ENCODE data around the gene ANKZF1.

The ANKZF1 gene

GRCh38 chr2:219266232-219266631 is 36.6 kb downstream of the ANKZF1 start:
- DNase-seq = no peak

- DNase-seq = no peak
These were observed 37.3 kb downstream of the ANKZF1 start for GRCh38 chr2:219266886-219267285.

GRCh38 chr2:219268294-219268693 is 38.7 kb downstream of the ANKZF1 start:
- no peak for DNase-seq

DNA sequence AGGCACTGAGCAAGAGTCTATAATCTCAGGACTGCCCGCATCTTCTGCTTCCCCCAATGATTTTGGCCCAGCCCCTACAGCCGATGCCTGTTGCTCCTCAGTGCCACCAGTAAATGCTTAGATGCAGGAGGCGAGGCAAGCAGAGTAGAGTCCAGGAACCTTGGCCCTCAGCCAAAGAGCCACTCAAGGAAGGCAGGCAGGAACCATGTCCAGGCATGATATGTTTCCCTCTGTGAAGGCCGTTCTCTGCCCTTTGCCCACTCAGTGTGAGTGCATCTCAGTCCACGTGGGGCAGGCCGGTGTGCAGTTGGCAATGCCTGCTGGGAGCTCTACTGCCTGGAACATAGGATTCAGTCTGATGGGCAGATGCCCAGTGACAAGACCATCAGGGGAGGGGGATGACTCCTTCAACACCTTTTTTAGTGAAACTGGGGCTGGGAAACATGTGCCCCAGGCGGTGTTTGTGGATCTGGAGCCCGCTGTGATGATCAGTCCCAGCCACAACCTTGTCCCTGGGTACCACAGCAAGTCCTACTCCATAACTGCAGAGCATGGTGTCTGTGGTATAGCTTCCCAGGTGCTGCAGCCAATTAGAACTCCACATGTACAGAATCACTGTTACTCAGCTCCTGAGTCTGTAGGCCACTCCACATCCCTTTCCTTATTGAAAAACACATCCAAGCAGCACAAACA is 39.9 kb downstream of the ANKZF1 start:
- DNase-seq = no peak

DNA sequence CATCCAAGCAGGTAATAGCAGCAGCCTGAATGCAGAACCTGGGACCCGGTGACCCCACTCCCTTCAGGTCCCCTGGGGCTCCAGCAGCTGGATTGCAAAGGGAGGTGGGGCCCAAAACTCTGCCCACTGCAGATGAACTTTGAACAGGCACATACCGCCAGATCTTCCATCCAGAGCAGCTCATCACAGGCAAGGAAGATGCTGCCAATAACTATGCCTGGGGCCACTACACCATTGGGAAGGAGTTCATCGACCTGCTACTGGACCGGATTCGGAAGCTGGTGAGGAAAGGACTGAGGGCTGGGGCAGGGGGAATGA is 40.4 kb downstream of the ANKZF1 start:
- DNase-seq = no peak

GRCh38 chr2:219271021-219271420 is 41.4 kb downstream of the ANKZF1 start:
- no peak for DNase-seq

DNA sequence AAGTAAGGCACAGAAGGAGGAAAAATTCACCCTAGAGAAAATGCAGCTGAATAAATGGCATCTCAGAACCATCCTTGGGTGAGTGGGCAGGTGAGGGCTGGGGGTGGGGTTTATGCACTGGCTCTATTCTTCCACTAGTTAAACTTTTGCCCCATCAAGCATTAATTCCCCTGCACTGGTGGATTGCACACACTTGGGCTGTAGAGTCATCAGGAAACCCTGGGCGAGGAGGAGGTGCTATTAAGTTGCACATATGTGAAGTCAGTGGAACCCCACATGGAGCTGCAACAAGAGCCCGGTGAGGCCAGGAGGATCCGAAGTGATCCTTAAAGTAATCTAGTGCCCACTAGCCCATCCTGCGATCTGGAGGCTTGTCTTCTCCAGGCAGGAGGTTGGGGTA is 42.8 kb downstream of the ANKZF1 start:
- DNase-seq = no peak

GRCh38 chr2:219272995-219273394 is 43.4 kb downstream of the ANKZF1 start:
- DNase-seq = no peak

- DNase-seq = no peak
These were observed 44.3 kb downstream of the ANKZF1 start for GRCh38 chr2:219273937-219274336.

- DNase-seq = no peak
These were observed 44.8 kb downstream of the ANKZF1 start for GRCh38 chr2:219274361-219274921.

DNA sequence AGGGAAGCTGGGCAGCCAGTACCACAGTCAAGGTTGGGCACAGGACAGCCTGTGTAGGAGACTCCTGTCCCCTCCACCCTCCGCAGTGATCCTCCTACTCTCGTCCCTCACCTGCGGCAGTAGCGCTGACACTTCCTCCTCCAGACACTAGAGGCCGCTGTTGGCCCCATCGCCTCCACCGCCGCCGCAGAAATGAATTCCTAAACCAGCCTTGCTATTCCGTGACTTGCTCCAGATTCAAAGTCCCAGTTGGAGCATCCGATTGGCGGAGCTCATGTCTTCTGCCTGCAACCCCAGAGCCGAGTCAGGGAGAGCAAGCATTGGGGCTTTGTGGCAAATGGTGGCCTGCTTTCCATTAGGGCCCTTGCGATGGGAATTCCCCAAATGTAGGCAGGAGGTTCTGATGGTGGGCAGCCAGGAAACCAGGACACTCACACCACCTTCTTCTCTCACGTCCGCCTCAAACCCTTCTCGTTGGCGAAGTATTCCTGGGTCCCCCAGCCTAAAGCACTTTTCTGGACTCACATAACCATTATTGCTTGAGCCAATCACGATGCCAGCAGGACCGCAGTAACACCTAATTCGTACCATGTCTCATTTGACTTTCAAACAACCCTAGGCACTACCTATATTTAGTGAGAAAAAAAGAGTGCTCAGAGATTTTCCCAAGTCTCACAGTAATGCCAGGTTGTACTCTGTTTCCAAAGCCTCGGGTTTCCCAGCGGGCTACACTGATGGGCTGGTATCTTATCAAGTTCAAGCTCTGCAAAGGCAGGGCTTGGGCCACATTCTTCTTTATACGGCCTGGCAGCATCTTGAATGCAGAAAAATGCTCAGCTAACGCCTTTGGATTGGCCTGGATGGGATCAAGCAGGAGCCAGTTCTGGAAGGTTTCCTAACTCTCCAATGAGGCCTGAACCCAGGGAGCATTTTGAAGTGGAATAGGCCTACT is 48.4 kb downstream of the ANKZF1 start:
- DNase-seq = peak; percentile 82

DNA sequence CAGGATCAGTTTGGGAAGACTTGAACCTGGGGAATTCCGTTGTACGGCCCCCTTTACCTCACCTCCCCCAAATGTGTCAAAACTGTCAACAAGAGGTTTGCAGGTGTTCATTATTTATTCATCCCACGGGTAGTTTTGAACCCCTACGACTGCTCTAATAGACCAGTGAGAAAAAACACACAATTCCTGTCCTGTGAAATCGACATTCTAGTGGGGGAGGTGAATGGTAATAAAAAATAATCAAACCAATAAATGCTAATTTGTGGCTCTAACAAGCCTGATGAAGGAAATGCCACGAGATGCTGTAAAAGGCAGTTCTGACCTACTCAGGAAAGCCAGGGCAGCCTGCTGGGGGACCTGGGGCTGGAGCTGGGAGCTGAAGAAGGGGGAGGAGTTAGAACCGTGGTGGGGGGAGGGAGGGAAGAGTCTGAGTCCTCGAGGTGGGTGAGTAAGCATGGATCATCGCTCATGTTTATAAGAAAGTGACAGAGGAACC is 49.1 kb downstream of the ANKZF1 start:
- DNase-seq = peak; percentile 22

DNA sequence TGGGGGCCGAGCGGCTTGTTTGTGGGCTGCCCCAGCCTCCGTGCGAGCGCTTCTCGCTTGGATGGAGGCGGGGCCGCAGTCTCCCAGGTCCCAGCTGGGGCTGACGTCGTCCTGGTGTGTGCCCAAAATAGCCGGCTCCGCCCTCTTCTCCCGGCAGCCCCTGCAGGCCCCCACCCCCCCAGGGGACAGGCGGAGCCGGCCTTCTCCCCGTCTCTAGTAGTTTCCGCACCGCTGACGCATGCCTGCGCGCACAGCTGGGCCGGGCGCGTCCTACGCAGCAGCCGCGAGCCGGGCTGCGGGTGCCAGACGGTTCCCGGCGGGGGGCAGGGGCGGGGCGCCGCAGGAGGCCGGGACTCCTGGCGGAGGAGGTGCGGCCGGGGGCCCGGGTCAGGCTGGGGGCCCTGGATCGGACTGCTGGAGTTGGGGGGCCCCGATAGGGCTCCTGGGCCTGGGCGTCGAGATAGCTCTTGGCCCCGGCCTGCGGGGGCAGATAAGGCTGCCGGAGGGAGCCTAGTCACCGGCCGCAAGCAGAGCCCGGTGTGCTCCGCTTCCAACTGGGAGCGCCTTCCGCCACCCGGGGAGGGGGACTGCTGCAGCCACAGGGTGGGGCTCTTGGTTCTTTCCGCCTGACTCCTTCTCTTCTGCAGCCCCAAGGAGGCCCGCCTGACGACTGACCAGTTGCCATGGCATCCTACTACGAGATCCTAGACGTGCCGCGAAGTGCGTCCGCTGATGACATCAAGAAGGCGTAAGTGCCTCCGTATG is 49.7 kb downstream of the ANKZF1 start, which contains the start of gene DNAJB2:
Gene DNAJB2, plus strand, starts transcription at position 216 of the 765 bp plus-strand sequence. Its CDS starts 468 bp downstream, at position 684.
- peak; percentile 99 for DNase-seq

DNA sequence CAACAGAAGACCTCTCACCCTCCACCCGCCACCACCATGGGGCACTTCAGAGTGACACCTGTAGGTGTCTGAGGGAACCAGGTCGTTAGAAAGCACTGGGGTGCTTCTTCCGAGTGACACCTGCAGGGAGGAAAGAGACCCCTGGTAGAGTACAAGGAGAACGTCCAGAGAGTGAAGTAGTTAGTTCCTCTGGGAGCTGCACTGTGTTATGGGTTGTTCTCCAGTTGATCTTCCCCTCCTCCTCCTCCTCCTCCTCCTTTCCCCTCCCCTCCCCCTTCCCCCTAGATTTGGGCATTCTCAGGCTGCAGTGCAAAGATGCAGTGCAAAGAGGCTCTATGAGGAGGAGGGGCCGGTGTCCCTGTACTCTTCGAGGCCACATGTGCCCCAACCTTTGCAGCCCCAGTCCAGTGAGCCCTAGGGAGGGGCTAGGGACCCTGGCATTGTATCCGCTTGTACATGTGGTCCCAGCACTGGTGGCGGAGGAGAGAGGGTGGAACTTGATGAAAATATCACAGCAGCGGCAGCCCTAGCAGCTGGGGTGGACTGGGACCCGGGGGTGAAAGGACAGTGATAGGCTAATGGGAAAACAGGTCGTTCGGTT is 50.4 kb downstream of the ANKZF1 start:
- DNase-seq = no peak

GRCh38 chr2:219280651-219281050 is 51.0 kb downstream of the ANKZF1 start:
- no peak for DNase-seq

DNA sequence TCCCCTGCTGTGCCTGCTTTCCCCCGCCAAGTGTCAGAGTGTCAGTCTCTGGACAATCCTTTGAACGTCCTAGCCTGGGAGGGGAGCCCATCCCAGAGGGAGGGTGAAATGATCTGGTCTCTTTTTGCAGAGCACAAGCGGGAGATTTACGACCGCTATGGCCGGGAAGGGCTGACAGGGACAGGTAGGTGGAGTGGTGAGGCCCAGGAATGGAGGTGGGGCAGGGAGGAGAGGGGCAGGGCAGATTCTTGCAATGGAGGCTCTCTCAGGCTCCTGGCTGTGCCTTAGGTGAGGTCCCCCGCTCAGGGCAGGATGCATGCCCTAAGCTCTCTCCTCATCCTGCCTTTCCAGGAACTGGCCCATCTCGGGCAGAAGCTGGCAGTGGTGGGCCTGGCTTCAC is 52.0 kb downstream of the ANKZF1 start:
- DNase-seq = no peak

- no peak for DNase-seq
These were observed 52.8 kb downstream of the ANKZF1 start for GRCh38 chr2:219282375-219282774.

GRCh38 chr2:219282943-219283581 is 53.5 kb downstream of the ANKZF1 start:
- DNase-seq = no peak

DNA sequence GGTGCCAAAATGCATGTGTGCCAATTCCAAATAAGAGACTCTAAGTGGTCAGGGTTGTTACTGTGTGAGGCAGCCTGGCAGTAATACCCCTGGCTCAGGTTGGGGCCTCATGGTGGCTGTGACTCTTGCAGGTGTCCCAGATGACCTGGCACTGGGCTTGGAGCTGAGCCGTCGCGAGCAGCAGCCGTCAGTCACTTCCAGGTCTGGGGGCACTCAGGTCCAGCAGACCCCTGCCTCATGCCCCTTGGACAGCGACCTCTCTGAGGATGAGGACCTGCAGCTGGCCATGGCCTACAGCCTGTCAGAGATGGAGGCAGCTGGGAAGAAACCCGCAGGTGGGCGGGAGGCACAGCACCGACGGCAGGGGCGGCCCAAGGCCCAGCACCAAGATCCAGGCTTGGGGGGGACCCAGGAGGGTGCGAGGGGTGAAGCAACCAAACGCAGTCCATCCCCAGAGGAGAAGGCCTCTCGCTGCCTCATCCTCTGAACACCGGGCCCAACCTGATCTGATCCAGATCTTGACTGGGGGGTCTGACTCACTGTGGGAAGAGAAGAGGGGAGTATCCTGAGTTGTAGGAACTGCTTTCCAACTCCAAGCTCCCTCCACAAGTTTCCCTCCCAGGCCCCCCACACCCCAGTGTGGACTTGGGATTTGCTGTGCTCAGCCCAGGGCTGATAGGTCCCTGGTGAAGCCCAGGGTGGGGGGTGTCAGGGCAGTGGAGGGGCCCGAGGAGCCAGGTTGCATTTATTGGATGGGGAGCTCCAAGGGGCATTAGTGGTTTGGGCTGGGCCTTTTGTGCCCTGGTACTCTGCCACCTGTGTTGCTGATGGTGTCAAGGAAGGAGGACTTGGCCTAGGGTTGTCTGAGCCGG is 55.1 kb downstream of the ANKZF1 start:
- DNase-seq = no peak

DNA sequence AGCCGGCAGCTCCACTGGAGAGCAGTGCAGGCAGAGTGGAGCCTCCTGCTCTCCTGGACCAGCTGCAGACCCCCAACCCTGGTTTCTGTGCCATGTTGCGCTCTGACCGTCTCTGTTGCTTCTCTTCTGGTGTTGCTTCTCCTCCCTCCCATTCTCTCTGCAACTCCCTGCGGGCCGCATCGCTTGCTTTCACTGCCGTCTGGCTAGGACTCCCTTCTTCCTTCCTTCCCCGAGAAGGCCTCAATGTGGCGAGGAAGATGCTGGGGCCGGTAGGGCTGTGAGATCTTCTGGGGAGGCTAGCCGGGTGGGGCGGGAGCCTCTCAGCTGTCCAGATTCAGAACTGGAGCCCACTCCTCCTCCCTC is 55.7 kb downstream of the ANKZF1 start:
- DNase-seq = no peak

GRCh38 chr2:219285894-219286425 is 56.4 kb downstream of the ANKZF1 start:
- DNase-seq = no peak
